Measurements from ENCODE around the gene DAZ2. TPM values are rescaled to one million over a fixed set of nuclear protein-coding genes. Genes with fewer than 3 reads are reported as not detected.

The DAZ2 gene
- total RNA-seq (2022; extraction: Qiagen RNA extraction; ENCODE audit: low read depth) = not detected in 5 replicates

GRCh38 chrY:23219233-23219632 is at the start of gene DAZ2:
Gene DAZ2 (plus strand): TSS chrY:23219533. CDS start chrY:23219741, 208 bp downstream.

GRCh38 chrY:23198908-23199307 is 20.4 kb upstream of the DAZ2 start, which contains the start of gene DAZ1:
Gene DAZ1 (minus strand): TSS chrY:23199008. CDS start chrY:23198800, 208 bp downstream.

Other genes with a start within 250 kb of the DAZ2 start
- gene BPY2, start 235.3 kb upstream of the DAZ2 start, total RNA-seq (2022; extraction: Qiagen RNA extraction; ENCODE audit: low read depth) = not detected in 5 replicates
- gene DAZ1, start 20.5 kb upstream of the DAZ2 start, total RNA-seq (2022; extraction: Qiagen RNA extraction; ENCODE audit: low read depth) = not detected in 5 replicates

All from A549 treated with CpdA at 1 μM for 4 hours (cell line).